ENCODE data around the gene ZC3H18. TPM values are rescaled to one million over a fixed set of nuclear protein-coding genes. Genes with fewer than 3 reads are reported as not detected.

ZC3H18 gene
- total RNA-seq, 1 donor from 2014 or later: 10.5 TPM

DNA sequence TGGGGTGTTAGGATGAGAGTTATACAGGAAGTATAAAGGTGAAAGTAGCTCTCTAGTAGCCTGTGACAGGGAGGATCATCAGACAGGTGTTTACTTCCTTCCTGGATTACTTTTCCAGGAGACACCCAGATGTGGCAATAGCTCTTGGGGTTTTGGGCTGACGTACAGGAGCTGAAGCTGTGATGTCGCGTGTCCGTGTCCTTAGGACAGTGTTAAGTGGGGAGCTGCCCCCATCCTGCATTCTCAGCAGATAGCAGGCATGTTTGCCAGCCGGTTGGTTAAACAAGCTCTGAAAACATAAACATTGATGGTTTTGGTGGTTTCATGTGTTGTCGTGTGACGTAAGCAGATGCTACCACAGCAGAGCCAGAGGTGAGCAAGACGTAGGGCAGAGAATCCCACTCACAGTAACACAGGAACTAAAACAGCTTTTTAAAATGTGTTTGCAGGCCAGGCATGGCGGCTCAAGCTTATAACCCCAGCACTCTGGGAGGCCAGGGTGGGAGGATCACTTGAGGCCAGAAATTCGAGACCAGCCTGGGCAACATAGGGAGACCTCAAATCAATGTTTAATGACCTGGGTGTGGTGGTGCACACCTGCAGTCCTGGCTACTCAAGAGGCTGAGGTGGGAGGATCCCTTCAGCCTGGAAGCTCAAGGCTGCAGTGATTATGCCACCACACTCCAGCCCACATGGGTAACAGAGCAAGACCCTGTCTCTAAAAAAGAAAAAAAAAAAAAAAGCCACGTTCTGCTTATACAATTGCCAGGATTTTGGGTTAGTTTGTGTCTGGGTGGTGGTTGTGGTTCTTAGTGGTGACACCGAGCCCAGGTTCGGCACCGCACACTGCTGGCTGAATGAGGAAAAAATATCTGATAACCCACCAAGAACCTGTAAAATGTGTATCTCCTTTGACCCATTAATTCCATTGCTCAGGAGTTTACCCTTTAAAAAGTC, 49.9 kb downstream of the ZC3H18 start:
- peak; percentile 75 for FAIRE-seq
- H3K4me3 ChIP-seq (ENCODE audit: low read depth, low read length): no peak overlapping the region
- TF ChIP-seq, protein P1, sequence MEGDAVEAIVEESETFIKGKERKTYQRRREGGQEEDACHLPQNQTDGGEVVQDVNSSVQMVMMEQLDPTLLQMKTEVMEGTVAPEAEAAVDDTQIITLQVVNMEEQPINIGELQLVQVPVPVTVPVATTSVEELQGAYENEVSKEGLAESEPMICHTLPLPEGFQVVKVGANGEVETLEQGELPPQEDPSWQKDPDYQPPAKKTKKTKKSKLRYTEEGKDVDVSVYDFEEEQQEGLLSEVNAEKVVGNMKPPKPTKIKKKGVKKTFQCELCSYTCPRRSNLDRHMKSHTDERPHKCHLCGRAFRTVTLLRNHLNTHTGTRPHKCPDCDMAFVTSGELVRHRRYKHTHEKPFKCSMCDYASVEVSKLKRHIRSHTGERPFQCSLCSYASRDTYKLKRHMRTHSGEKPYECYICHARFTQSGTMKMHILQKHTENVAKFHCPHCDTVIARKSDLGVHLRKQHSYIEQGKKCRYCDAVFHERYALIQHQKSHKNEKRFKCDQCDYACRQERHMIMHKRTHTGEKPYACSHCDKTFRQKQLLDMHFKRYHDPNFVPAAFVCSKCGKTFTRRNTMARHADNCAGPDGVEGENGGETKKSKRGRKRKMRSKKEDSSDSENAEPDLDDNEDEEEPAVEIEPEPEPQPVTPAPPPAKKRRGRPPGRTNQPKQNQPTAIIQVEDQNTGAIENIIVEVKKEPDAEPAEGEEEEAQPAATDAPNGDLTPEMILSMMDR (IDR thresholded peaks at IDR 0.05; ENCODE audit: insufficient read depth, low read length, severe bottlenecking): no peak
- no peaks in the 10 kb centered on the region for H3K27me3 ChIP-seq (ENCODE audit: control insufficient read depth, insufficient read depth, low read length)
- H3K36me3 ChIP-seq (ENCODE audit: control insufficient read depth, insufficient read depth, low read length): peaks cover 36% of the 10 kb centered on the region
- DNase-seq (ENCODE audit: low read depth): no peak

DNA sequence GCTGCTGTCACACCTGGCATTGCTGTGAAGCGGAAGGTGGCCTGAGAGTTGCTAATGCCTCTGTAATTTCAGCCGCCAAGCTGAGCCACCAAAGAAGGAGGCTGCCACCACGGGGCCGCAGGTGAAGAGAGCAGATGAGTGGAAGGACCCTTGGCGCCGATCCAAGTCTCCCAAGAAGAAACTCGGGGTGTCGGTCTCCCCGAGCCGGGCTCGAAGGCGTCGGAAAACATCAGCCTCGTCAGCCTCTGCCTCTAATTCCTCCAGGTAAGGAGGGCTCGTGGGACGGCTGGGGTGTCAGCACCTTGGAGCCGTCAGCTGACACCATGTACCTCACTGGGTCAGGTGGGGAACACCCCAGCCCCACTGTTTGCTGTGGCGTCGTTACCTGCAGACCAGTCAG, 51.9 kb downstream of the ZC3H18 start:
- no peak overlapping the region for H3K4me3 ChIP-seq (ENCODE audit: low read depth, low read length)
- H3K27me3 ChIP-seq (ENCODE audit: control insufficient read depth, insufficient read depth, low read length): no peaks in the 10 kb centered on the region
- TF ChIP-seq, protein P1 (IDR thresholded peaks at IDR 0.05; ENCODE audit: insufficient read depth, low read length, severe bottlenecking): no peak
- no peak for DNase-seq (ENCODE audit: low read depth)
- H3K36me3 ChIP-seq (ENCODE audit: control insufficient read depth, insufficient read depth, low read length): peaks cover 40% of the 10 kb centered on the region
- no peak for FAIRE-seq

DNA sequence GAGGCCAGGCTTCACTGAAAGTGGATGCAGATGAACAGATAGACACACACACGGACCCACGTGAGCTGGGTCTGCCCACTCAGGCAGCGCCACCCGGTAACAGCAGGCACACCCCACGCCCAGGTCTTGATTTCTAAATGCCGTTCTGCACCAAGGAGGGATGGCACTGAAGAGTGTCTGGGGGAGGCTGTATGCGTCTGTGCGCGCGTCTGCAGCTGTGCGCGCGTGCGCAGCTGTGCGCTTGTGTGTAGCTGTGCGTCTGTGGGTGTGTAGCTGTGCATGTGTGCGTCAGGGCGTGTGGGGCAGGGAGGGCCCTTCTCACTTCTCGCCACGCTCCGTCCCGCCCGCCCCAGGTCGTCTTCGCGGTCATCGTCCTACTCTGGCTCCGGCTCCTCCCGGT, 52.7 kb downstream of the ZC3H18 start:
- Histone ChIP-seq H3K27me3 (ENCODE audit: control insufficient read depth, insufficient read depth, low read length) (no peaks in the 10 kb centered on the region), H3K36me3 (ENCODE audit: control insufficient read depth, insufficient read depth, low read length) (peaks cover 38% of the 10 kb centered on the region), H3K4me3 (ENCODE audit: low read depth, low read length) (no peak overlapping the region)
- no peak for DNase-seq (ENCODE audit: low read depth)
- TF ChIP-seq, protein P1 (IDR thresholded peaks at IDR 0.05; ENCODE audit: insufficient read depth, low read length, severe bottlenecking): no peak
- no peak for FAIRE-seq

DNA sequence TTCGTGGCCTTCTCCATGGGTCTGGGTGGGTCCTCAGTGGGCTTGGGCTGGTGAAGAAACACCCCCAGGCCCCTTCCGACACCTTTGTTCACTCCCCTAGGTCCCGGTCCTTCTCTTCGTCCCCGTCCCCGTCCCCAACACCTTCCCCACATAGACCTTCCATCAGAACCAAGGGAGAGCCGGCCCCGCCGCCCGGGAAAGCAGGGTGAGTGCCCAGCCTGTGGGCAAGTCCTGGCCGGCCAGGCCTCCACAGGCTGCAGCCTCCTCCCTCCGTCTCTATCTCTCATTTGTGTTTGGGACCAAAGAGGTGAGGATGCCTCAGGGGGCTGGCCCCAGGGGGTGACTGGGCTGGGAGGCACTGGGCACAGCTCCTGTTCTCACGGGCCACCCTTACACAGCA, 53.7 kb downstream of the ZC3H18 start:
- no peak for FAIRE-seq
- TF ChIP-seq, protein P1 (IDR thresholded peaks at IDR 0.05; ENCODE audit: insufficient read depth, low read length, severe bottlenecking): no peak
- Histone ChIP-seq H3K4me3 (ENCODE audit: low read depth, low read length) (no peak overlapping the region), H3K27me3 (ENCODE audit: control insufficient read depth, insufficient read depth, low read length) (no peaks in the 10 kb centered on the region), H3K36me3 (ENCODE audit: control insufficient read depth, insufficient read depth, low read length) (peaks cover 35% of the 10 kb centered on the region)
- no peak for DNase-seq (ENCODE audit: low read depth)

DNA sequence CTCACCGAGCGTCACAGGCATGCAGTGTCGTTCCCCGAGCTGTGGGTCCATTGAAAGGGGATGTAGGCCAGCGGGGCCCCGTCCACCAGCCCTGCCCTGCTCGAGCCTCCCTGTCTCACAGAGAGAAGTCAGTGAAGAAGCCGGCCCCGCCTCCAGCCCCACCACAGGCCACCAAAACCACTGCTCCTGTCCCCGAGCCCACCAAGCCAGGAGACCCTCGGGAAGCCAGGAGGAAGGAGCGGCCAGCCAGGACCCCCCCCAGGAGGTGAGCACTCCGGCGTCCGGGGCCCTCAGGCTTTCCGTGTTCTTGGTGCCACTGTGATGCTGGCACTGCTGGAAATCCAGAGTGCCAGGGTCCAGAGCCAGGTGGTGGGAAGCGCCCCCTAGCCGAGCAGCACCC, 54.3 kb downstream of the ZC3H18 start:
- DNase-seq (ENCODE audit: low read depth) (no peak), FAIRE-seq (no peak)
- TF ChIP-seq, protein P1 (IDR thresholded peaks at IDR 0.05; ENCODE audit: insufficient read depth, low read length, severe bottlenecking): no peak
- Histone ChIP-seq H3K36me3 (ENCODE audit: control insufficient read depth, insufficient read depth, low read length) (peaks cover 33% of the 10 kb centered on the region), H3K4me3 (ENCODE audit: low read depth, low read length) (no peak overlapping the region), H3K27me3 (ENCODE audit: control insufficient read depth, insufficient read depth, low read length) (no peaks in the 10 kb centered on the region)
